OCI-LY3 (cell line): ENCODE measurements around the gene NCKAP5.

Experiments used
- H2AFZ ChIP-seq: fragments of 200-600, 300-600 bp; shearing (Covaris generic); 2 replicates; pipeline ENCODE4 v1.6.0; 2014; ENCODE audit warnings: antibody characterized with exemption, low read depth, low read length
- H3K27ac ChIP-seq: fragments of 200-600, 300-600 bp; sonication (generic); 2 replicates; pipeline ENCODE4 v1.5.1; 2014; ENCODE audit warnings: mild to moderate bottlenecking, low read length, moderate library complexity, mixed read lengths
- H3K27me3 ChIP-seq: fragments of 200-600, 300-600 bp; sonication (generic); 2 replicates; pipeline ENCODE4 v1.6.1; 2014; ENCODE audit warnings: low read depth, low read length, mixed read lengths
- H3K36me3 ChIP-seq: fragments of 200-600, 300-600 bp; sonication (generic); replicated peaks from 2 replicates; pipeline ENCODE3; 2014; ENCODE audit warnings: low read depth, low read length, mixed read lengths
- H3K4me1 ChIP-seq: fragments of 300-600, 200-600 bp; sonication (generic); 2 replicates; pipeline ENCODE4 v1.6.1; 2014; ENCODE audit warnings: low read length, mixed read lengths
- H3K4me2 ChIP-seq: fragments of 200-600, 300-600 bp; sonication (generic); 2 replicates; pipeline ENCODE4 v1.6.1; 2014; ENCODE audit warnings: low read length, mixed read lengths
- H3K4me3 ChIP-seq: fragments of 300-600, 200-600 bp; sonication (generic); 2 replicates; pipeline ENCODE4 v1.5.1; 2014; ENCODE audit warnings: antibody characterized with exemption, mild to moderate bottlenecking, low read length, moderate library complexity
- H3K79me2 ChIP-seq: fragments of 300-600, 200-600 bp; shearing (Covaris generic); 2 replicates; pipeline ENCODE4 v1.6.1; 2014; ENCODE audit warnings: mild to moderate bottlenecking, low read length, mixed read lengths
- H3K9ac ChIP-seq: fragments of 300-600, 200-600 bp; shearing (Covaris generic); 2 replicates; pipeline ENCODE4 v1.6.0; 2014; ENCODE audit warnings: mild to moderate bottlenecking, low read length, moderate library complexity
- H3K9me3 ChIP-seq: fragments of 200-600, 300-600 bp; shearing (Covaris generic); 2 replicates; pipeline ENCODE4 v1.6.1; 2014; ENCODE audit warnings: low read length, mixed read lengths; ENCODE audit not compliant: insufficient read depth
- H4K20me1 ChIP-seq: fragments of 200-600, 300-600 bp; sonication (generic); 2 replicates; pipeline ENCODE4 v1.6.1; 2016; ENCODE audit warnings: low read length, mixed read lengths; ENCODE audit not compliant: insufficient read depth
- CTCF ChIP-seq: fragments of 200-600, 300-600 bp; sonication (generic); IDR thresholded peaks from 2 replicates; pipeline ENCODE4 v1.5.1; 2014; ENCODE audit warnings: antibody characterized with exemption, low read length, low read depth
- EZH2phosphoT487 ChIP-seq: fragments of 200-600 bp; shearing (Covaris generic); IDR thresholded peaks from 2 replicates; pipeline ENCODE4 v1.6.1; 2018; ENCODE audit warnings: antibody characterized with exemption, mixed run types, low read depth

The NCKAP5 gene

GRCh38 chr2:133439565-133439920 lies 128.7 kb downstream of the NCKAP5 start:
- no peaks in the 10 kb centered on the region for H3K9me3 ChIP-seq
- no peaks in the 10 kb centered on the region for H3K27me3 ChIP-seq
- H3K36me3 ChIP-seq: no peaks in the 10 kb centered on the region
- TF ChIP-seq CTCF (no peak), EZH2phosphoT487 (no peak)
- no peaks in the 10 kb centered on the region for H3K4me1 ChIP-seq
- no peak overlapping the region for H3K4me3 ChIP-seq
- no peak overlapping the region for H3K9ac ChIP-seq
- no peaks in the 10 kb centered on the region for H4K20me1 ChIP-seq
- H2AFZ ChIP-seq: no peak overlapping the region
- H3K27ac ChIP-seq: no peak overlapping the region
- no peaks in the 10 kb centered on the region for H3K79me2 ChIP-seq
- H3K4me2 ChIP-seq: no peak overlapping the region

- Histone ChIP-seq H3K36me3 (no peaks in the 10 kb centered on the region), H3K27ac (no peak overlapping the region), H3K79me2 (no peaks in the 10 kb centered on the region), H3K9ac (no peak overlapping the region), H2AFZ (no peak overlapping the region), H3K4me2 (no peak overlapping the region), H3K4me3 (no peak overlapping the region), H4K20me1 (no peaks in the 10 kb centered on the region), H3K9me3 (no peaks in the 10 kb centered on the region), H3K4me1 (no peaks in the 10 kb centered on the region), H3K27me3 (no peaks in the 10 kb centered on the region)
- TF ChIP-seq EZH2phosphoT487 (no peak), CTCF (no peak)
These were observed 129.3 kb downstream of the NCKAP5 start for GRCh38 chr2:133438848-133439564.

- no peaks in the 10 kb centered on the region for H3K27me3 ChIP-seq
- H3K9ac ChIP-seq: no peak overlapping the region
- no peak overlapping the region for H3K4me2 ChIP-seq
- no peaks in the 10 kb centered on the region for H3K36me3 ChIP-seq
- H3K4me3 ChIP-seq: no peak overlapping the region
- H2AFZ ChIP-seq: no peak overlapping the region
- no peak for TF ChIP-seq CTCF
- no peak for TF ChIP-seq EZH2phosphoT487
- H3K27ac ChIP-seq: no peak overlapping the region
- H3K79me2 ChIP-seq: no peaks in the 10 kb centered on the region
- no peaks in the 10 kb centered on the region for H3K4me1 ChIP-seq
- no peaks in the 10 kb centered on the region for H4K20me1 ChIP-seq
- H3K9me3 ChIP-seq: no peaks in the 10 kb centered on the region
These were observed 130.2 kb downstream of the NCKAP5 start for GRCh38 chr2:133438026-133438425.

DNA sequence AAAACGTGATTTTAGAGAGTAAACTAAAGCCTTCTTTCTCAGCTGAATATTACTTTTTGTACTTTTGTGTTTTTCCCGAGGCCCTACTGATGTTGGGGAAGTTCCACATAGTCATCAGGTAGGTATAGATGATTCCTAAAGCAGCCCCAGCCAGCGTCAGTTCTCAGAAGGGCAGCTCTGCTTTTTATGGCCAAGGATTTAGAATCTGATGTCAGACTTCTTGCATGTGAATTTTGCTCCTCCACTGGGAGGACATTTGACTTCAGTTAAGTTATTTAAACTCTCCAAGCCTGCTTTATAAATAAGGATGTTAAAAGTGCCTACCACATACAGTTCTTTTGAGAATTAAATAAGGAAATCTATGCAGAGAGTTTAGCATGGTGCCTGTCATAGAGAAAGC lies 130.8 kb downstream of the NCKAP5 start:
- H3K27me3 ChIP-seq: no peaks in the 10 kb centered on the region
- no peak overlapping the region for H3K27ac ChIP-seq
- no peaks in the 10 kb centered on the region for H3K4me1 ChIP-seq
- H3K4me3 ChIP-seq: no peak overlapping the region
- no peak overlapping the region for H2AFZ ChIP-seq
- no peak overlapping the region for H3K4me2 ChIP-seq
- H3K79me2 ChIP-seq: no peaks in the 10 kb centered on the region
- H4K20me1 ChIP-seq: no peaks in the 10 kb centered on the region
- no peaks in the 10 kb centered on the region for H3K9me3 ChIP-seq
- TF ChIP-seq EZH2phosphoT487 (no peak), CTCF (no peak)
- H3K9ac ChIP-seq: no peak overlapping the region
- H3K36me3 ChIP-seq: no peaks in the 10 kb centered on the region
